ENCODE data around the gene GAMT.
A peak's percentile ranks its signal among the peaks of the same experiment; 100 is the strongest.

Gene GAMT

GRCh38 chr19:1369214-1369805, 32.0 kb downstream of the GAMT start:
- no peak for TF ChIP-seq CTCF (IDR thresholded peaks at IDR 0.05; ENCODE audit: low read depth, low read length)
- H3K36me3 ChIP-seq = peaks cover 79% of the 10 kb centered on the region
- H3K9me3 ChIP-seq (ENCODE audit: severe bottlenecking) = no peaks in the 10 kb centered on the region
- no peaks in the 10 kb centered on the region for H3K27me3 ChIP-seq (ENCODE audit: insufficient read depth, low read depth, severe bottlenecking)
- no peak overlapping the region for H3K4me3 ChIP-seq (ENCODE audit: low read depth, low read length)
- DNase-seq = no peak
- no peak overlapping the region for H3K27ac ChIP-seq

- TF ChIP-seq CTCF (IDR thresholded peaks at IDR 0.05; ENCODE audit: low read depth, low read length) = no peak
- Histone ChIP-seq H3K4me3 (ENCODE audit: low read depth, low read length) (no peak overlapping the region), H3K27ac (peak overlapping the region; percentile 34), H3K36me3 (peaks cover 79% of the 10 kb centered on the region), H3K9me3 (ENCODE audit: severe bottlenecking) (no peaks in the 10 kb centered on the region), H3K27me3 (ENCODE audit: insufficient read depth, low read depth, severe bottlenecking) (no peaks in the 10 kb centered on the region)
- DNase-seq = no peak
Observed at GRCh38 chr19:1366899-1367870, 34.2 kb downstream of the GAMT start.

GRCh38 chr19:1366296-1366695, 35.0 kb downstream of the GAMT start:
- Histone ChIP-seq H3K27me3 (ENCODE audit: insufficient read depth, low read depth, severe bottlenecking) (no peaks in the 10 kb centered on the region), H3K4me3 (ENCODE audit: low read depth, low read length) (no peak overlapping the region), H3K27ac (peak overlapping the region; percentile 24; the same call in 1 of the 2 replicates), H3K36me3 (peaks cover 79% of the 10 kb centered on the region), H3K9me3 (ENCODE audit: severe bottlenecking) (no peaks in the 10 kb centered on the region)
- no peak for TF ChIP-seq CTCF (IDR thresholded peaks at IDR 0.05; ENCODE audit: low read depth, low read length)
- no peak for DNase-seq

- TF ChIP-seq CTCF (IDR thresholded peaks at IDR 0.05; ENCODE audit: low read depth, low read length) = 0 out of 2 replicates have a peak, but pooled peaks have one; percentile 5
- no peaks in the 10 kb centered on the region for H3K9me3 ChIP-seq (ENCODE audit: severe bottlenecking)
- H3K4me3 ChIP-seq (ENCODE audit: low read depth, low read length) = no peak overlapping the region
- peaks cover 79% of the 10 kb centered on the region for H3K36me3 ChIP-seq
- DNase-seq = no peak
- H3K27me3 ChIP-seq (ENCODE audit: insufficient read depth, low read depth, severe bottlenecking) = no peaks in the 10 kb centered on the region
- H3K27ac ChIP-seq = peak overlapping the region; percentile 18; the same call in 1 of the 2 replicates
Observed at GRCh38 chr19:1365319-1366269, 35.7 kb downstream of the GAMT start.

- Histone ChIP-seq H3K36me3 (peaks cover 78% of the 10 kb centered on the region), H3K27me3 (ENCODE audit: insufficient read depth, low read depth, severe bottlenecking) (no peaks in the 10 kb centered on the region), H3K27ac (no peak overlapping the region), H3K9me3 (ENCODE audit: severe bottlenecking) (no peaks in the 10 kb centered on the region), H3K4me3 (ENCODE audit: low read depth, low read length) (no peak overlapping the region)
- no peak for DNase-seq
- TF ChIP-seq CTCF (IDR thresholded peaks at IDR 0.05; ENCODE audit: low read depth, low read length) = no peak
Observed at GRCh38 chr19:1364070-1364704, 37.2 kb downstream of the GAMT start.

All from WERI-Rb-1 (cell line).